ENCODE measurements around the gene SIX5. TPM values are rescaled to one million over a fixed set of nuclear protein-coding genes. Genes with fewer than 3 reads are reported as not detected.

Gene SIX5
- 15.5 TPM for total RNA-seq
- long read RNA-seq, partial matches to known transcripts = 1 of 17 reads
- long read RNA-seq, other reads (novel, unspliced or antisense) = 12 of 17 reads

GRCh38 chr19:45768984-45769782 lies at the start of gene SIX5:
TSS of gene SIX5 (minus strand) at chr19:45769252. CDS start at chr19:45768844, 408 bp downstream.
- no peaks in the 10 kb centered on the region for H3K27me3 ChIP-seq
- no peak for TF ChIP-seq CTCF (IDR thresholded peaks at IDR 0.05)
- peak; percentile 78 for ATAC-seq
- H3K4me3 ChIP-seq = peak within 1 kb of the TSS; percentile 69
- H3K36me3 ChIP-seq = no peaks in the 10 kb centered on the region
- H3K27ac ChIP-seq = peak within 1 kb of the TSS; percentile 92
- H3K4me1 ChIP-seq = peaks cover 31% of the 10 kb centered on the region
- intact Hi-C loops (cut with DNase I) = no loop called here
- no peaks in the 10 kb centered on the region for H3K9me3 ChIP-seq
- peak; percentile 98 for DNase-seq

- no peak for TF ChIP-seq CTCF (IDR thresholded peaks at IDR 0.05)
- intact Hi-C loops (cut with DNase I) = no loop called here
- Histone ChIP-seq H3K27ac (no peak overlapping the region), H3K4me3 (no peak overlapping the region), H3K36me3 (peaks cover 33% of the 10 kb centered on the region), H3K9me3 (no peaks in the 10 kb centered on the region), H3K4me1 (peaks cover 3% of the 10 kb centered on the region), H3K27me3 (no peaks in the 10 kb centered on the region)
- DNase-seq = no peak
- ATAC-seq = no peak
Observed at GRCh38 chr19:45817725-45818301, 48.8 kb upstream of the SIX5 start.

DNA sequence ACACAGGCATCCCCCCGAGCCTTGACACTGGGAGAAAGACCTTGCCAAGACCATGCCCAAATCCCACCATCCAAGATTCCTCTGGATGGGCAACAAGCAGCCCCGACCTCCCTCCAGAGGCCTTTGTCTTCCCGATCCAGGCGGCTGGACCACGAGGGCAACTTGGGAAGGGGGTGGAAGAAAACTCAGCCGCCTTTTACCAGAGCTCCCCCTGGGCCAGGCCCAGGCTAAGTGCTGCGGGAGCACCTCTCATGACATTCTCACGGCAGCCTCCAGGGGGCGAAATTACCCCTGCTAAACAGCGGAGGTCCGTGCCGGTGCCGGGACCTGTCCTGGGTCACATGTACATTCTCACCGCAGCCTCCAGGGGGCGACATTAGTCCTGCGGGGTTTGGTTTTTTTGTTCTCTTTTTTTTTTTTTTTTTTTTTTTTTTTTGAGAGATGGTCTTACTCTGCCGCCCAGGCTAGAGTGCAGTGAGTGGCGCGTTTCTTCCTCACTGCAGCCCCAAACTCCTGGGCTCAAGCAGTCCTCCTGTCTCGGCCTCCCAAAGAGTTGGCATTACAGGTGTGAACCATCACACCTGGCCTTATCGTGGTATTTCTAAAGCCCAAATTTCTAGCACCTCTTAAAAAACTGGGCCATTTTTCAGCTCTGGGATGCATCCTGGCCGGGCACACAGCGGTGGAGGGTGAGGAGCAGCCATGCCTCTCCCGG lies 48.1 kb upstream of the SIX5 start:
- Histone ChIP-seq H3K4me3 (no peak overlapping the region), H3K36me3 (peaks cover 27% of the 10 kb centered on the region), H3K4me1 (peaks cover 3% of the 10 kb centered on the region), H3K9me3 (no peaks in the 10 kb centered on the region), H3K27me3 (no peaks in the 10 kb centered on the region), H3K27ac (no peak overlapping the region)
- DNase-seq (peak; percentile 96), ATAC-seq (peak; percentile 94)
- peak; percentile 96 for TF ChIP-seq CTCF (IDR thresholded peaks at IDR 0.05)
- intact Hi-C loops (cut with DNase I) = no loop called here

DNA sequence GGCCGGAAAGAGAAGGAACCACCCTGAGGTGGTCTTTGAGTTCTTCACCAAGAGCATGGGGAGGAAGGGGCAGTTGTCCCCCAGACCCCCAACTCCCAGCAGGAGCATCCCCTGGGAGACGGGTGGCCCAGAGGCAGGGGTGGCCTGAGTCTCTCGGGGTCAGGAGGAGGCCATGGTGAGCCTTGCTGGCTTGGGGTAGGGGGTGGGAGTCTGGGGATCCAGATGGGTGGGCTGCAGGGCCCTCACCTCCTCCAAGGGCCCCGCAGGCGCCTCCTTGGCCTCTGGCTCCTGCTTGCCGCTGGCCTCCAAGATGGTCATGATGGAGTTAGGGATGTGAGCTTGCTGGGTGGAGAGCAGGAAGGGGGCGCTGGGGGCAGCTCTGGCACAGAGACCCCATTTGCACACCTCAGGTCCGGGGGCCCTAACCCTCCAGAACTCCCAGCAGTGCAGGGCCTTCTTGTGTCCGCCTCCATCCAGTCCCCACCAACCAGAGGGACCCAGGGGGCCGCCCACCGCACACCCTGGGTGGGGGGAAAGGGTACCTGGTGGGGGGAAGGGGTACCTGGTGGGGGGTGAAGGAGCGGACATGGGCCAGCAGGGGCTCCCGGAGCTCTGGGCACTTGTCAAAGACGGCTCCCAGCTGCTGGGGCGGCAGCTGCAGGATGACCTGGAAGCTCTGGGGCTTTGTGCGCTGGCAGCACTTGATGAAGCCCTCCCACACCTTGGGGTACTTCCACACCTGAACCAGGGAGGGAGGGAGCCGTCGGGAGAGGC lies 47.4 kb upstream of the SIX5 start:
- Histone ChIP-seq H3K27ac (no peak overlapping the region), H3K9me3 (no peaks in the 10 kb centered on the region), H3K4me1 (peaks cover 3% of the 10 kb centered on the region), H3K27me3 (no peaks in the 10 kb centered on the region), H3K4me3 (no peak overlapping the region), H3K36me3 (peaks cover 19% of the 10 kb centered on the region)
- ATAC-seq = no peak
- DNase-seq = no peak
- TF ChIP-seq CTCF (IDR thresholded peaks at IDR 0.05) = no peak
- intact Hi-C loops (cut with DNase I) = no loop called here

GRCh38 chr19:45815481-45816216 lies 46.6 kb upstream of the SIX5 start:
- Histone ChIP-seq H3K9me3 (no peaks in the 10 kb centered on the region), H3K27ac (no peak overlapping the region), H3K4me1 (peaks cover 3% of the 10 kb centered on the region), H3K36me3 (peaks cover 15% of the 10 kb centered on the region), H3K4me3 (peak overlapping the region; percentile 25), H3K27me3 (no peaks in the 10 kb centered on the region)
- intact Hi-C loops (cut with DNase I) = no loop called here
- no peak for TF ChIP-seq CTCF (IDR thresholded peaks at IDR 0.05)
- DNase-seq = no peak
- ATAC-seq = no peak
